Immature natural killer cell (primary cell): ENCODE results near the gene NACAD. TPM values are rescaled to one million over a fixed set of nuclear protein-coding genes. Genes with fewer than 3 reads are reported as not detected.
"Not testable (repeated sequence)": the region's sequence is repeated elsewhere in the genome, so short reads cannot be mapped to it uniquely, and the experiment has no call there.

Experiments
- DNase-seq, 3 donors: peaks; one replicate each; pipeline ENCODE4 v3.0.0; 2022; ENCODE audit warnings: mixed read lengths in 1 of 3
- H3K27ac Mint-ChIP-seq, 6 donors: one replicate each; pipeline ENCODE4 v1.8.0; 2020; ENCODE audit warnings: mixed read lengths in 6 of 6, mild to moderate bottlenecking in 5 of 6, inconsistent platforms in 4 of 6, moderate library complexity in 3 of 6
- H3K27me3 Mint-ChIP-seq, 3 donors: one replicate each; pipeline ENCODE4 v1.8.0; 2020 to 2021; ENCODE audit warnings: low read depth in 3 of 3, mild to moderate bottlenecking in 3 of 3, mixed read lengths in 3 of 3, moderate library complexity in 3 of 3, inconsistent platforms in 1 of 3
- H3K36me3 Mint-ChIP-seq, 3 donors: one replicate each; pipeline ENCODE4 v1.8.0; 2020; ENCODE audit warnings: mixed read lengths in 3 of 3, inconsistent platforms in 2 of 3, mild to moderate bottlenecking in 2 of 3
- H3K4me1 Mint-ChIP-seq, 2 donors: one replicate each; pipeline ENCODE4 v1.8.0; 2020; ENCODE audit warnings: inconsistent platforms in 2 of 2, mild to moderate bottlenecking in 2 of 2, mixed read lengths in 2 of 2, moderate library complexity in 1 of 2
- H3K4me3 Mint-ChIP-seq, 5 donors: one replicate each; pipeline ENCODE4 v1.8.0; 2020; ENCODE audit warnings: mild to moderate bottlenecking in 5 of 5, mixed read lengths in 5 of 5, inconsistent platforms in 3 of 5, moderate library complexity in 3 of 5
- H3K9me3 Mint-ChIP-seq, 6 donors: one replicate each; pipeline ENCODE4 v1.8.0; 2020; ENCODE audit warnings: mild to moderate bottlenecking in 6 of 6, mixed read lengths in 6 of 6, inconsistent platforms in 4 of 6, moderate library complexity in 3 of 6
- polyA plus RNA-seq, 3 donors: library from polyadenylated mRNA; unstranded; fragments of 300-500 nt; fragmentation: Illumina TruSeq; gene quantifications; one replicate each; pipeline ENCODE4 v1.2.3, GENCODE V29; 2021

NACAD gene
- polyA plus RNA-seq, 3 donors from 2014 or later, result 0.26 to 0.65 TPM; not detected in 1

- H3K4me3 Mint-ChIP-seq, result peak overlapping the region in 4 of 5 donors; percentile 72 to 88 (median 78)
- H3K27me3 Mint-ChIP-seq, result no peaks in the 10 kb centered on the region
- no peak for DNase-seq
- peak overlapping the region; percentile 93 to 98 (median 96) for H3K27ac Mint-ChIP-seq
- H3K9me3 Mint-ChIP-seq, result no peaks in the 10 kb centered on the region
- peaks cover 32 to 43% of the 10 kb centered on the region in 2 donors for H3K4me1 Mint-ChIP-seq
- no peaks in the 10 kb centered on the region for H3K36me3 Mint-ChIP-seq
Observed at GRCh38 chr7:45123913-45124710, 35.3 kb upstream of the NACAD start.

GRCh38 chr7:45122975-45123860 lies 34.4 kb upstream of the NACAD start:
- peaks cover 0 to 1% (median 0%) of the 10 kb centered on the region in 3 donors for H3K27me3 Mint-ChIP-seq
- peak; percentile 49 to 58 (median 54) for DNase-seq
- peaks cover 32 to 41% of the 10 kb centered on the region in 2 donors for H3K4me1 Mint-ChIP-seq
- H3K9me3 Mint-ChIP-seq, result no peaks in the 10 kb centered on the region
- peak overlapping the region; percentile 72 to 88 (median 78) for H3K4me3 Mint-ChIP-seq
- no peaks in the 10 kb centered on the region for H3K36me3 Mint-ChIP-seq
- peak overlapping the region; percentile 93 to 98 (median 96) for H3K27ac Mint-ChIP-seq

DNA sequence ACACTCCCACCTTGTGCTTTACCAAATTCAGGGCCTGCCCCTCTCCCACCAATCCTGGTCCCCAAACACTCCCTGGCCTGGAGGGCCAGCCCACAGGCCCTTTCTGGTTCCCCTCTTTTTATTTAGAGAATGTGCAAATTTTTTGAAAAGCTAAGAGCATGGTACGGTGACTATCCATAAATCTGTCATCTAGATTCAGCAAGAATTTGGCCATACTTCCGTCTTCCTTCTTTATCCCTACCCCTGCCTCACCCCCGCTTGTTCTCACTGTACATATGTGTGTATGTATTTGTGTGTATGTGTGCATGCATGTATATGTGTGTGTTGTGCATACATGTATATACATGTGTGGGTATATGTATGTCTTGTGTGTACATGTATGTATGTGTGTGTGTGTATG lies 30.8 kb upstream of the NACAD start:
- Mint-ChIP-seq H3K4me1 (peaks cover 32 to 40% of the 10 kb centered on the region in 2 donors), H3K27me3 (peaks cover 0 to 1% (median under 1%) of the 10 kb centered on the region in 3 donors), H3K36me3 (no peaks in the 10 kb centered on the region), H3K9me3 (no peaks in the 10 kb centered on the region), H3K4me3 (no peak overlapping the region), H3K27ac (peak overlapping the region in 2 of 6 donors; percentile 17 to 21)
- DNase-seq, result no peak

DNA sequence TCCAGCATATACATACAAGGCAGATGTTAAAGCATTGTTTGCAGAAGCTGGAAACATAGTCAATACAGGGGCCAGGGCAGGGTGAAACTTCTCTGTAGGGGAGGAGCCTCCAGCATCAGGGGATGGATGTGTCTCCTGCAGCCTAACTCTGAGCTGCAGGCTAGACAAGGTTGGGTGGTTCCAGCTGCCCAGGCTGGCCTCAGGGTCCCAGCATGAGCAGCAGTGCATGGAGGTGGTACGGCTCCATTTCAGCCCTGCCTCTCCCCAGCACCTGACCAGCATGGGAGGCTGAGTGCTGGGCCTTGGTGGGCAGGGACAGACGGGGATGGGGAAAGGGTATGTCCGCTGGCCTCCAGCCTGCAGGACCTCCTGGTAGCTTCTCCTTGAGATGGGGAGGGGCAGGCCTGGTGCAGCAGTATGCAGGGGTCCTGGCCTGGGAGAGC lies 30.1 kb upstream of the NACAD start:
- Mint-ChIP-seq H3K9me3 (no peaks in the 10 kb centered on the region), H3K27me3 (peaks cover 1 to 4% (median 3%) of the 10 kb centered on the region in 3 donors), H3K4me1 (peaks cover 30 to 36% of the 10 kb centered on the region in 2 donors), H3K27ac (peak overlapping the region in 3 of 6 donors; percentile 7 to 59 (median 47)), H3K4me3 (no peak overlapping the region), H3K36me3 (no peaks in the 10 kb centered on the region)
- no peak for DNase-seq

- peaks cover 1 to 4% (median 3%) of the 10 kb centered on the region in 3 donors for H3K27me3 Mint-ChIP-seq
- H3K9me3 Mint-ChIP-seq, result no peaks in the 10 kb centered on the region
- no peak for DNase-seq
- H3K27ac Mint-ChIP-seq, result peak overlapping the region in 1 of 6 donors; percentile 59
- no peaks in the 10 kb centered on the region for H3K36me3 Mint-ChIP-seq
- H3K4me3 Mint-ChIP-seq, result no peak overlapping the region
- peaks cover 24 to 30% of the 10 kb centered on the region in 2 donors for H3K4me1 Mint-ChIP-seq
Observed at GRCh38 chr7:45118292-45118691, 29.5 kb upstream of the NACAD start.

- Mint-ChIP-seq H3K4me3 (no peak overlapping the region), H3K4me1 (peaks cover 24 to 29% of the 10 kb centered on the region in 2 donors), H3K36me3 (no peaks in the 10 kb centered on the region), H3K9me3 (no peaks in the 10 kb centered on the region), H3K27me3 (peaks cover 1 to 7% (median 4%) of the 10 kb centered on the region in 3 donors), H3K27ac (peak overlapping the region in 2 of 6 donors; percentile 26 to 49)
- no peak for DNase-seq
Observed at GRCh38 chr7:45117582-45117981, 28.8 kb upstream of the NACAD start.

- H3K4me3 Mint-ChIP-seq, result no peak overlapping the region
- H3K9me3 Mint-ChIP-seq, result no peaks in the 10 kb centered on the region
- H3K27me3 Mint-ChIP-seq, result peaks cover 8 to 20% (median 12%) of the 10 kb centered on the region in 3 donors
- no peak overlapping the region for H3K27ac Mint-ChIP-seq
- no peaks in the 10 kb centered on the region for H3K36me3 Mint-ChIP-seq
- no peak for DNase-seq
- peaks cover 24 to 27% of the 10 kb centered on the region in 2 donors for H3K4me1 Mint-ChIP-seq
Observed at GRCh38 chr7:45116048-45116447, 27.3 kb upstream of the NACAD start.

DNA sequence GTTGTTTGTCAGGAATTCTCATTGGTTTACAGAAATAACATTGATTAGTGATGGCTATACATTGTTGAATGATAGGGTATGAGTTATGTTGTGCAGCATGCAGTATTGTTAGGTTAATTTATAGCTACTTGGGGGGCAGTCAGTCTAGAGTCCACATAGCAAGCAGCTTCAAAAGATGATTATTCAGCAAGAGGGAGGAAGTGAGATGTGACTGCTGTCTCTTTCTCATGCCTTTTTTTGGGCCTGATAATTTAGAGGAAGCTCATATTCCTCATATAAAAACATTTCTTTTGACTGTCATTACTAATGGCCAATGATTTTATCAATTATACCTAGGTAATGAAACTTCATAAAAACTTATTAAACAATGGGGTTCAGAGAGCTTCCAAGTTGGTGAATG lies 26.2 kb upstream of the NACAD start:
- H3K36me3 Mint-ChIP-seq, result no peaks in the 10 kb centered on the region
- no peak overlapping the region for H3K4me3 Mint-ChIP-seq
- H3K4me1 Mint-ChIP-seq, result peaks cover 33% of the 10 kb centered on the region in 2 donors
- H3K9me3 Mint-ChIP-seq, result no peaks in the 10 kb centered on the region
- DNase-seq, result no peak
- H3K27ac Mint-ChIP-seq, result peak overlapping the region in 1 of 6 donors; percentile 57
- peaks cover 8 to 25% (median 19%) of the 10 kb centered on the region in 3 donors for H3K27me3 Mint-ChIP-seq

DNA sequence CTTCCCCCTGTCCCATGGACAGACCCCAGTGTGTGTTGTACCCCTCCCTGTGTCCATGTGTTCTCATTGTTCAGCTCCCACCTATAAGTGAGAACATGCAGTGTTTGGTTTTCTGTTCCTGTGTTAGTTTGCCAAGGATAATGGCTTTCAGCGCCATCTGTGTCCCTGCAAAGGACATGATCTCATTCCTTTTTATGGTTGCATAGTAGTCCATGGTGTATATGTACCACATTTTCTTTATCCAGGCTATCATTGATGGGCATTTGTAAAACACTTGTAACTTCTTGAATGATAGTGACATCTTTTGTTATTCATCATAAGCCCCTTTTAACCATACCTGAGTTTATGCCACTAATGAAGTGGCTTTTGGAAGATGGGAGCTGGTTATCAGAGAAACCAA lies 25.5 kb upstream of the NACAD start:
- not testable (repeated sequence) for H3K36me3 Mint-ChIP-seq, DNase-seq, H3K9me3 Mint-ChIP-seq
- Mint-ChIP-seq H3K27ac (peak overlapping the region in 4 of 6 donors; percentile 4 to 88 (median 44)), H3K4me3 (peak overlapping the region in 1 of 5 donors; percentile 18), H3K27me3 (peaks cover 8 to 25% (median 19%) of the 10 kb centered on the region in 3 donors), H3K4me1 (peaks cover 31 to 36% of the 10 kb centered on the region in 2 donors)

GRCh38 chr7:45112648-45113047 lies 23.9 kb upstream of the NACAD start:
- Mint-ChIP-seq H3K36me3 (peaks cover under 1 to 6% (median 4%) of the 10 kb centered on the region in 3 donors), H3K27ac (peak overlapping the region; percentile 95 to 99 (median 99))

DNA sequence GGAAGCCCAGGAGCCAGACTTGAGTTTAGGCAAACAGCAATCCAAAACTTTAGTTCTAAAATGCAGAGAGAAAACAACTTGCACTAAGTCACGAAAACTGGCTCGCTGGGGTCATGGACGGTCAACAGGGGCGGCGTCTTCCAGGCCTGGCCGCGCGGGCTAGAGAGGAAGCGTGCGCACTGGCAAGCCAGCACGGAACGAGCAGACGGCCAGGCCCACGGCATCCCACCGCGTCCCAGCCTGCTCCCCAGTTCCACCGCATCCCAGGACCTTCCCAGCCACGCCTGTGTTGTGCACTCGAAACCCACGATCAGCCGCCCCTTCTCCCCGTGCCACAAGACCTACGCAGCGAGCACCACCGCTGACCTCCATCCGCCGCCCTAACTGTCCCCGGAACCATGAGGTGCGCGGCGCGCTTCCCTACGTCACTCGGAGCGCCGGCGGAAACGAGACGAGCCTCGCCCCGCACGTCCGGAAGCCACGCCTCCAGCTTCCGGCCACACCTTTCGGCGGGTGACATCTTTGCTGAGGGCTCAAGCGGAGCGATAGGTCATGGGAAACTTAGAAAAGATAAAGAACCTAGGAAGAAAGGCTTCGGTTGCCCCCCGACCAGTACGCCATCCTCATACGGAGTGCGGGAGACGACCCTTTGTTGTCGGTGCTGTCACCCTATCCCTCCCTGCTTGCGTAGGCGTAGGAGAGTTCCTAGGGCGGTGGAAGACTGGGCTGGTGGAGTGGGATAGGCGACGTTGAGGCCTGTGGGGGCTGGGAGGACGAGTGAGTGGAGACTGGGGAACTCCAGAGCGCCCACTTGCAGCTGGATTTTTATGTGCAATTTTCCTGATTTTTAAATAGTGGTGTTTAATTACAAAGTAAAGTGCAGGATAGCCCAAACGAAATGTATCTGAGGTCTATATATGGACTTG lies 22.8 kb upstream of the NACAD start, which contains the start of gene TBRG4:
TSS of gene TBRG4 (minus strand) at position 400 of the 926 bp plus-strand sequence. CDS start 2,460 bp downstream, outside the sequence.
- H3K4me1 Mint-ChIP-seq, result peaks cover 50 to 54% of the 10 kb centered on the region in 2 donors

More at GRCh38 chr7:45112648-45113047, 23.9 kb upstream of the NACAD start:
- Mint-ChIP-seq H3K4me3 (peak overlapping the region; percentile 92 to 97 (median 96)), H3K4me1 (peaks cover 42 to 49% of the 10 kb centered on the region in 2 donors), H3K27me3 (peaks cover 10 to 24% (median 19%) of the 10 kb centered on the region in 3 donors), H3K9me3 (no peaks in the 10 kb centered on the region)
- DNase-seq, result no peak

DNA sequence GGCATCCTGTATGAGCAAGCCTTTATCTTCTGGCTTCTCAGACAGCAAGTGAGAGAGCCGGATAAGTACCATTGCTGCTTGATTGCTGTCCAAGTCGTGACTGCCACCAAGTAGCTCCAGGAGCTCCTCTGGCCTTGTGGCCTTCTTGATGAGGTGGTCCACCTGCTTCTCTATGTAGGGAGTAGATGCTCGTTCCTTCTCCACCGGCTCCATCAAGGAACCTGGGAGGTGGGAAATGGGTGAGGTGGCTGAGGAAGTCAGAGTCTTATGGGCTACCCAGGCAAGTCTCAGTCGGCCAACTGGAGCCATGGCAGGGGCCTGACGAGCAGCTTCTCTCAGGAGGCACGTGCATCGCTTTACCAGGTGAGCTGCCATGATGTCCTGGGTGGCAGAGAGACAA lies 20.1 kb upstream of the NACAD start:
- H3K36me3 Mint-ChIP-seq, result peaks cover 4 to 17% (median 5%) of the 10 kb centered on the region in 3 donors
- H3K4me3 Mint-ChIP-seq, result no peak overlapping the region
- H3K27me3 Mint-ChIP-seq, result peaks cover 8 to 22% (median 15%) of the 10 kb centered on the region in 3 donors
- no peak for DNase-seq
- peaks cover 50 to 56% of the 10 kb centered on the region in 2 donors for H3K4me1 Mint-ChIP-seq
- H3K27ac Mint-ChIP-seq, result peak overlapping the region in 5 of 6 donors; percentile 20 to 79 (median 67)
- H3K9me3 Mint-ChIP-seq, result no peaks in the 10 kb centered on the region

More for the DNA sequence above, 22.8 kb upstream of the NACAD start, which contains the start of gene TBRG4:
- Mint-ChIP-seq H3K9me3 (no peaks in the 10 kb centered on the region), H3K27ac (peak within 1 kb of the TSS; percentile 95 to 99 (median 99)), H3K36me3 (peaks cover 4 to 12% (median 4%) of the 10 kb centered on the region in 3 donors), H3K4me3 (peak within 1 kb of the TSS; percentile 92 to 97 (median 96)), H3K27me3 (peaks cover 10 to 24% (median 19%) of the 10 kb centered on the region in 3 donors)
- DNase-seq, result peak; percentile 93 to 95 (median 94)
